ENCODE results near the gene FASTKD2. TPM values are rescaled to one million over a fixed set of nuclear protein-coding genes. Genes with fewer than 3 reads are reported as not detected.

Gene FASTKD2
- total RNA-seq, 1 experiment from 2014 or later = 41.4 TPM

DNA sequence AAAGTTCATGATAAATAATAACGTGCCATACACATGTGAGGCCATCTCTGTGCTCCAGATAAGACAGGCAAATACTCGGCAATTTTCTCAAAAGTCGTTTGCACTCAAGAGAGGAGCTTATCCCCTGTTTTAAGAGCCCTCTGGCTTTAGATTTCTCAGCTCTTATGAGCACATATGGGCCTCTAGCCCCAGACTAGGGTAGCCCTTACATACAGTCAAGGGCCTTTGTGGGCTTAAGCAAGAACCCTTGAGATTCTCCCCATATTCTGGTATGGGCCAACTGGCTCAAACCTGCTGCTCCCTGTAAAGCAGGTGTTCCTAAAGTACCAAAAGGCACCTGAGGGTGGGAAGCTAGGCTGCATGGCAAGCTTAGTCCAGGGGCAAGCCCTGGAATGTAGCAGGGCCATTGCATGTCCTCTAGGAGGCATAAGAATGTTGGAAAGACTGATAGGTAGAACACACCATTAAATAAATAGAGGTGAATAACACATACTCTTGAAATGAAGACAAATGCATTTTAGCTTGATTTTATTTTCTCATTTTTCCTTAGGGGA, 66.1 kb downstream of the FASTKD2 start:
- Histone ChIP-seq H3K36me3 (no peaks in the 10 kb centered on the region), H3K4me1 (replicated peaks) (no peaks in the 10 kb centered on the region), H3K27ac (no peak overlapping the region), H3K9me3 (replicated peaks) (no peaks in the 10 kb centered on the region), H3K4me3 (no peak overlapping the region), H3K27me3 (replicated peaks) (no peaks in the 10 kb centered on the region)
- no peak for DNase-seq (ENCODE audit: low read depth in 1 of 2, low spot score in 2 of 2)

- Histone ChIP-seq H3K4me1 (replicated peaks) (no peaks in the 10 kb centered on the region), H3K36me3 (no peaks in the 10 kb centered on the region), H3K4me3 (no peak overlapping the region), H3K27me3 (replicated peaks) (no peaks in the 10 kb centered on the region), H3K9me3 (replicated peaks) (no peaks in the 10 kb centered on the region), H3K27ac (no peak overlapping the region)
- DNase-seq (ENCODE audit: low read depth in 1 of 2, low spot score in 2 of 2) = no peak
These were observed 67.5 kb downstream of the FASTKD2 start for GRCh38 chr2:206832873-206833272.

DNA sequence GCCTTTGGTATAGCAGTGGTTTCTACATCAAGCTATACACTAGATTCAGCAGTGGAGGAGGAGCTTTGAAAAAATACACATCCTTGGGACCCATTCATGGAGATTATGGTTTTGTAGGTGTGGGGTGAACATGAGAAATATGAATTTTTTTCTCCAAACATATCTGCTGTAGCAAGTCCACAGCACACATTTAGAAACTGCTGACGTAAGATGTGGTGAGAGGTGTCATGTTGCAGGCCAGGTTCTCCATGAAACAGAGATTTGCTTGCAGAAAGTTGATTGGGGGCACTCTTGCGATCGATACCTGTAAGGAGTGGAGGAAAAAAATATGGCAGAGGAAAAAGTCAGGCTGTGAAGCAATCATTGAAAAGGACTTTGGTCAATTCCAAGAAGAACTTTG, 67.9 kb downstream of the FASTKD2 start:
- H3K4me1 ChIP-seq (replicated peaks) = no peaks in the 10 kb centered on the region
- no peaks in the 10 kb centered on the region for H3K27me3 ChIP-seq (replicated peaks)
- no peaks in the 10 kb centered on the region for H3K9me3 ChIP-seq (replicated peaks)
- H3K36me3 ChIP-seq = no peaks in the 10 kb centered on the region
- H3K27ac ChIP-seq = no peak overlapping the region
- no peak for DNase-seq (ENCODE audit: low read depth in 1 of 2, low spot score in 2 of 2)
- H3K4me3 ChIP-seq = no peak overlapping the region

- H3K27ac ChIP-seq = no peak overlapping the region
- no peak overlapping the region for H3K4me3 ChIP-seq
- no peaks in the 10 kb centered on the region for H3K9me3 ChIP-seq (replicated peaks)
- no peaks in the 10 kb centered on the region for H3K4me1 ChIP-seq (replicated peaks)
- no peak for DNase-seq (ENCODE audit: low read depth in 1 of 2, low spot score in 2 of 2)
- H3K36me3 ChIP-seq = no peaks in the 10 kb centered on the region
- no peaks in the 10 kb centered on the region for H3K27me3 ChIP-seq (replicated peaks)
These were observed 71.3 kb downstream of the FASTKD2 start for GRCh38 chr2:206836722-206837121.

- Histone ChIP-seq H3K36me3 (no peaks in the 10 kb centered on the region), H3K27ac (no peak overlapping the region), H3K27me3 (replicated peaks) (no peaks in the 10 kb centered on the region), H3K4me1 (replicated peaks) (no peaks in the 10 kb centered on the region), H3K9me3 (replicated peaks) (no peaks in the 10 kb centered on the region), H3K4me3 (no peak overlapping the region)
- no peak for DNase-seq (ENCODE audit: low read depth in 1 of 2, low spot score in 2 of 2)
These were observed 72.4 kb downstream of the FASTKD2 start for GRCh38 chr2:206837775-206838174.

DNA sequence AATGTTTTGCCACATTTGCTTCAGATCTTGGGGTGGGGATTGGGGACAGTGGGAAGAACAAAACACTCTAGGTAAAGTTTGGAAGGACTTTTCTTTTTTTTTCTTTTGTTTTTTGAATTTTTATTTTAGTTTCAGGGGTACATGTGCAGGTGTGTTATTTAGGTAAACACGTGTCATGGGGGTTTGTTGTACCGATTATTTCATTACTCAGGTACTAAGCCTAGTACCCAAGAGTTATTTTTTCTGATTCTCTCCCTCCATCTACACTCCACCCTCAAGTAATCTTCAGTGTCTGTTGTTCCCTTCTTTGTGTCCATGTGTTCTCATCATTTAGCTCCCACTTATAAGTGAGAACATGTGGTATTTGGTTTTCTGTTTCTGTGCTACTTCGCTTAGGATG, 73.3 kb downstream of the FASTKD2 start:
- H3K27me3 ChIP-seq (replicated peaks) = no peaks in the 10 kb centered on the region
- no peak for DNase-seq (ENCODE audit: low read depth in 1 of 2, low spot score in 2 of 2)
- no peaks in the 10 kb centered on the region for H3K9me3 ChIP-seq (replicated peaks)
- no peaks in the 10 kb centered on the region for H3K36me3 ChIP-seq
- no peak overlapping the region for H3K27ac ChIP-seq
- no peak overlapping the region for H3K4me3 ChIP-seq
- no peaks in the 10 kb centered on the region for H3K4me1 ChIP-seq (replicated peaks)

GRCh38 chr2:206840999-206841398, 75.6 kb downstream of the FASTKD2 start:
- Histone ChIP-seq H3K4me3 (no peak overlapping the region), H3K27me3 (replicated peaks) (no peaks in the 10 kb centered on the region), H3K9me3 (replicated peaks) (no peaks in the 10 kb centered on the region), H3K4me1 (replicated peaks) (no peaks in the 10 kb centered on the region), H3K27ac (no peak overlapping the region), H3K36me3 (no peaks in the 10 kb centered on the region)
- DNase-seq (ENCODE audit: low read depth in 1 of 2, low spot score in 2 of 2) = no peak

Other genes with a start within 250 kb of the FASTKD2 start
- gene FAM237A, start 123.1 kb upstream of the FASTKD2 start, total RNA-seq (2014; rRNA removed; shearing (Covaris generic)) = not detected in 2 replicates
- not detected in 2 replicates for gene DYTN, start 47.2 kb upstream of the FASTKD2 start, total RNA-seq (2014; rRNA removed; shearing (Covaris generic))
- gene MDH1B, start 278 bp upstream of the FASTKD2 start, total RNA-seq (2014; rRNA removed; shearing (Covaris generic)) = 0.42 and 1.8 TPM in 2 replicates
- gene CPO, start 173.9 kb downstream of the FASTKD2 start, total RNA-seq (2014; rRNA removed; shearing (Covaris generic)) = not detected in 2 replicates